SK-N-SH (cell line): ENCODE measurements around the gene STRIP2. TPM values are rescaled to one million over a fixed set of nuclear protein-coding genes. Genes with fewer than 3 reads are reported as not detected.

ENCODE experiments used
- CTCF ChIA-PET: fragments of 300-600, 350-600 bp; formaldehyde crosslinking; extraction: SDS; loops from one replicate; lab custom pipeline; 2021; lab: Yijun Ruan, JAX
- POLR2A ChIA-PET: fragments of 350-600 bp; sonication (Branson Sonifier 250); formaldehyde crosslinking; extraction: SDS; loops from one replicate; lab custom pipeline; 2020; ENCODE audit warnings: antibody characterized with exemption, inconsistent platforms; lab: Yijun Ruan, JAX
- DNase-seq: peaks from one replicate; pipeline ENCODE4 v3.0.0; 2012
- H2AFZ ChIP-seq: fragments of 200-600 bp; sonication (generic); 2 replicates; pipeline ENCODE4 v1.8.1; 2016; ENCODE audit warnings: antibody characterized with exemption, mild to moderate bottlenecking, low read depth
- H3F3A ChIP-seq: fragments of 200-600 bp; sonication (generic); replicated peaks from 2 replicates; pipeline ENCODE3; 2016; ENCODE audit warnings: antibody characterized with exemption, mild to moderate bottlenecking; ENCODE audit not compliant: insufficient read depth
- H3K27ac ChIP-seq, 2 experiments: fragments of 200-500 bp in 1 of 2; fragments of 200-600 bp in 1 of 2; sonication (Bioruptor generic) in 1 of 2; sonication (generic), shearing (Covaris generic) in 1 of 2; 2 replicates each; pipeline versions ENCODE4 v1.5.1 to v1.6.1; 2014 to 2016; ENCODE audit warnings: low read depth in 2 of 2, inconsistent platforms in 1 of 2, low read length in 1 of 2, mild to moderate bottlenecking in 1 of 2, mixed read lengths in 1 of 2
- H3K27me3 ChIP-seq: fragments of 200-600 bp; sonication (generic), shearing (Covaris generic); 2 replicates; pipeline ENCODE4 v1.6.1; 2016; ENCODE audit warnings: mixed run types; ENCODE audit not compliant: insufficient read depth
- H3K36me3 ChIP-seq, 2 experiments: fragments of 200-500 bp in 1 of 2; fragments of 200-600 bp in 1 of 2; sonication (Bioruptor generic) in 1 of 2; sonication (generic) in 1 of 2; replicated peaks in 1 of 2; 2 replicates each; pipeline versions ENCODE3 to v1.5.1; 2014 to 2016; ENCODE audit warnings: low read length in 1 of 2, mild to moderate bottlenecking in 1 of 2; ENCODE audit not compliant: insufficient read depth in 2 of 2, control insufficient read depth in 1 of 2
- H3K4me1 ChIP-seq, 2 experiments: fragments of 200-500 bp in 1 of 2; fragments of 200-600 bp in 1 of 2; sonication (Bioruptor generic) in 1 of 2; sonication (generic), shearing (Covaris generic) in 1 of 2; 2 replicates each; pipeline versions ENCODE4 v1.5.1 to v1.6.1; 2014 to 2016; ENCODE audit warnings: low read depth in 1 of 2, low read length in 1 of 2, mixed run types in 1 of 2; ENCODE audit not compliant: insufficient read depth in 2 of 2, control insufficient read depth in 1 of 2
- H3K4me2 ChIP-seq: fragments of 200-600 bp; sonication (generic), shearing (Covaris generic); 2 replicates; pipeline ENCODE4 v1.6.1; 2017; ENCODE audit warnings: mixed run types
- H3K4me3 ChIP-seq, 2 experiments: fragments of 200-500 bp in 1 of 2; fragments of 200-600 bp in 1 of 2; sonication (Bioruptor generic) in 1 of 2; sonication (generic), shearing (Covaris generic) in 1 of 2; 2 replicates each; pipeline versions ENCODE4 v1.5.1 to v1.8.1; 2014 to 2016; ENCODE audit warnings: low read depth in 2 of 2, inconsistent platforms in 1 of 2, low read length in 1 of 2, mild to moderate bottlenecking in 1 of 2, mixed read lengths in 1 of 2, moderate library complexity in 1 of 2
- H3K79me2 ChIP-seq: fragments of 200-600 bp; sonication (generic); 2 replicates; pipeline ENCODE4 v1.8.1; 2017; ENCODE audit warnings: mild to moderate bottlenecking; ENCODE audit not compliant: insufficient read depth
- H3K9ac ChIP-seq: fragments of 200-600 bp; sonication (generic); 2 replicates; pipeline ENCODE4 v1.6.1; 2017; ENCODE audit warnings: mixed run types
- H3K9me2 ChIP-seq: fragments of 200-600 bp; sonication (generic); 2 replicates; pipeline ENCODE4 v1.6.1; 2017; ENCODE audit warnings: mixed run types
- H3K9me3 ChIP-seq: fragments of 200-600 bp; sonication (generic); 2 replicates; pipeline ENCODE4 v1.6.1; 2017; ENCODE audit warnings: mixed run types, mild to moderate bottlenecking, moderate library complexity
- H4K20me1 ChIP-seq: fragments of 200-600 bp; sonication (generic); 2 replicates; pipeline ENCODE4 v1.6.1; 2017; ENCODE audit warnings: mild to moderate bottlenecking, mixed run types; ENCODE audit not compliant: insufficient read depth
- CHD2 ChIP-seq: fragments of 150-350 bp; IDR thresholded peaks from 2 replicates; pipeline ENCODE4 v1.6.1; 2018; ENCODE audit warnings: low read length; ENCODE audit not compliant: partially characterized antibody
- ELF1 ChIP-seq: IDR thresholded peaks from 2 replicates; pipeline ENCODE4 v1.4.0; 2012
- EP300 ChIP-seq, 2 experiments: IDR thresholded peaks; 2 replicates each; pipeline versions ENCODE4 v1.4.0 to v1.6.1; 2012; ENCODE audit warnings: borderline replicate concordance in 1 of 2, low read depth in 1 of 2, low read length in 1 of 2
- GABPA ChIP-seq: IDR thresholded peaks from 2 replicates; pipeline ENCODE4 v1.4.0; 2012; ENCODE audit warnings: low read depth, mild to moderate bottlenecking
- MEF2A ChIP-seq: IDR thresholded peaks from 2 replicates; pipeline ENCODE4 v1.4.0; 2012; ENCODE audit warnings: low read depth, borderline replicate concordance
- MXI1 ChIP-seq: IDR thresholded peaks from 2 replicates; pipeline ENCODE4 v1.6.1; 2012; ENCODE audit warnings: mild to moderate bottlenecking, low read depth, low read length, improper control_type of control experiment
- NRF1 ChIP-seq: IDR thresholded peaks from 2 replicates; pipeline ENCODE4 v1.6.1; 2012; ENCODE audit warnings: low read depth, mild to moderate bottlenecking, low read length
- POLR2AphosphoS5 ChIP-seq: IDR thresholded peaks from 2 replicates; pipeline ENCODE4 v1.6.1; 2012; ENCODE audit warnings: low read depth, low read length
- REST ChIP-seq: IDR thresholded peaks from 2 replicates; pipeline ENCODE4 v1.6.1; 2012; ENCODE audit warnings: mild to moderate bottlenecking, low read depth, low read length, moderate library complexity
- RFX5 ChIP-seq: IDR thresholded peaks from 2 replicates; pipeline ENCODE4 v1.6.1; 2012; ENCODE audit warnings: mild to moderate bottlenecking, improper control_type of control experiment, low read length
- RXRA ChIP-seq: IDR thresholded peaks from 2 replicates; pipeline ENCODE4 v1.4.0; 2012; ENCODE audit warnings: low read depth, mild to moderate bottlenecking, borderline replicate concordance
- SIN3A ChIP-seq: IDR thresholded peaks from 2 replicates; pipeline ENCODE4 v1.6.1; 2012; ENCODE audit warnings: low read depth, mild to moderate bottlenecking, low read length, moderate library complexity, borderline replicate concordance
- SMC3 ChIP-seq: IDR thresholded peaks from 2 replicates; pipeline ENCODE4 v1.6.1; 2012; ENCODE audit warnings: low read depth, low read length, improper control_type of control experiment
- TAF1 ChIP-seq: IDR thresholded peaks from 2 replicates; pipeline ENCODE4 v1.6.1; 2012; ENCODE audit warnings: low read depth, mild to moderate bottlenecking, low read length, moderate library complexity, borderline replicate concordance
- TCF12 ChIP-seq: IDR thresholded peaks from 2 replicates; pipeline ENCODE4 v1.4.0; 2012
- TEAD4 ChIP-seq: IDR thresholded peaks from 2 replicates; pipeline ENCODE4 v1.4.0; 2012; ENCODE audit warnings: mild to moderate bottlenecking, borderline replicate concordance; ENCODE audit not compliant: insufficient read depth
- USF2 ChIP-seq: fragments of 150-350 bp; IDR thresholded peaks from 2 replicates; pipeline ENCODE4 v1.6.1; 2017; ENCODE audit warnings: antibody characterized with exemption, low read length, low read depth, borderline replicate concordance
- WGBS: methylation state at CpG from one replicate; pipeline ENCODE4 v1.1.6; 2017; ENCODE audit warnings: low lambda C conversion rate; 5-methylcytosine and 5-hydroxymethylcytosine counted together
- polyA plus RNA-seq, 3 experiments: library from polyadenylated mRNA; depleted of rRNA; stranded (reverse); fragments of >200 nt; gene quantifications; 2 replicates each; pipeline ENCODE4 v1.2.3, GENCODE V29; 2012

Gene STRIP2
- polyA plus RNA-seq, 1 of the 3 experiments (the other 2 are of a cell fraction), result 4.9 TPM

GRCh38 chr7:129501760-129502707, 67.8 kb downstream of the STRIP2 start, which contains the start of gene SMKR1:
Gene SMKR1, plus strand, starts transcription at chr7:129502531. Its CDS starts 294 bp downstream, at chr7:129502825.
- peak within 1 kb of the TSS; percentile 76 for H3K4me2 ChIP-seq
- TF ChIP-seq ELF1 (no peak), RFX5 (peak; percentile 54), GABPA (no peak), MXI1 (peak; percentile 98), SIN3A (no peak; the same call in 1 of the 2 replicates), EP300 (IDR thresholded peaks at IDR 0.05; ENCODE audit: borderline replicate concordance in 1 of 2, low read depth in 1 of 2, low read length in 1 of 2) (no peak), TAF1 (no peak), TCF12 (no peak), USF2 (no peak), CHD2 (no peak), POLR2AphosphoS5 (no peak), NRF1 (peak; percentile 57), SMC3 (peak; percentile 15; the same call in 1 of the 2 replicates), MEF2A (no peak), REST (no peak; the same call in 1 of the 2 replicates), RXRA (no peak), TEAD4 (no peak)
- DNase-seq, result peak; percentile 99
- no peaks in the 10 kb centered on the region for H3K36me3 ChIP-seq
- ChIA-PET CTCF (interaction anchor here (0.6 to 3.9 kb wide), 15 partner anchors 8 to 158 kb away, joined by 3 to 19 read pairs (median 4); no protein-coding TSS in a partner anchor), POLR2A (no interaction called here)
- H3K9me2 ChIP-seq, result no peaks in the 10 kb centered on the region
- peaks cover 0 to 7% of the 10 kb centered on the region in 2 experiments; a peak in 1 of 4 replicates for H3K4me1 ChIP-seq
- no peaks in the 10 kb centered on the region for H3K79me2 ChIP-seq
- no peaks in the 10 kb centered on the region for H3K27me3 ChIP-seq
- WGBS, result 19% methylated on average over 31 of the region's 89 CpGs
- H4K20me1 ChIP-seq, result no peaks in the 10 kb centered on the region
- H3F3A ChIP-seq, result no peaks in the 10 kb centered on the region
- H3K4me3 ChIP-seq, result peak within 1 kb of the TSS; percentile 54 to 73
- no peak within 1 kb of the TSS; a peak in 1 of 4 replicates for H3K27ac ChIP-seq
- H3K9me3 ChIP-seq, result no peaks in the 10 kb centered on the region
- peak within 1 kb of the TSS; percentile 48; the same call in 1 of the 2 replicates for H3K9ac ChIP-seq
- H2AFZ ChIP-seq, result peak within 1 kb of the TSS; percentile 98
